IPS-18c (cell line): Measurements from ENCODE around the gene NOL4L.
"Not testable (repeated sequence)": the region's sequence is repeated elsewhere in the genome, so short reads cannot be mapped to it uniquely, and the experiment has no call there.

Experiments used
- H3K4me3 ChIP-seq: 2 replicates; pipeline ENCODE4 v1.7.0; 2013; ENCODE audit warnings: low read depth, mild to moderate bottlenecking, low read length, moderate library complexity; ENCODE audit not compliant: insufficient read depth
- H3K9me3 ChIP-seq: one replicate; pipeline ENCODE4 v1.6.1; 2013; ENCODE audit warnings: mild to moderate bottlenecking, low read length, moderate library complexity; ENCODE audit not compliant: control insufficient read depth, insufficient read depth

Gene NOL4L

DNA sequence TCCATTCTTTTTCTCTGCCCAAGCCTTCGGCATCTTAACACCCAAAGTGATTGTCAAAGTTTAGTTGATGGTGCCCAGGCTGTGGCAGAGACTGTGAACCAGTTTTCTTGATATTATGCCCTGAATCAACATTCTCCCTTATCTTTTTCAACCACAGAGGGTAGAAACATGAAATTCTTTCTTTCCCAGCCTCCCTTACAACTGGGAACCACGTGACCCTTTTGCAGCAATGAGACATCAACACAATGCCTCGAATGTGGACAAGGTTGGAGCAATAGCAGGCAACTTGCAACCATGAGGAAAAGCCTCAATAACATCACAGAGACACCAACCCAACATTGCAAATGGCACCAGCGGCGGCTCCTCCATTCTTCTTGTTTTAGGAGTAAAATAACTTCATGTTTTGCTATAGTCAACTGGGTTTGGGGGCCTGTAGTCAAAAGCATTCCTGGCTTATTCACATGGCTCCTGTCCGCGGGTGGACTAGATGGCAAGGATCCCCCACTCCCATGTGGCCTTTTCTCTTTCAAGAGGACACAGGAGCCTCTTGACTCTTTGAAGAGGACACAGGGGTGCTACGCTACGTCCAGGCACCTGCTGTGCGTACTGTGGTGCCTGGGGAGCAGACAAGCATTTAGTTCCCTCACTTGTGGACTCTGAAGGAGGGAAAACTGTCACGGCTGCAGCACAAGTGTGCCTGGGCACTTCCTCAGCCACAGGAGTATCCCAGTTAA is 90.5 kb downstream of the NOL4L start:
- Histone ChIP-seq H3K4me3 (no peak overlapping the region), H3K9me3 (no peaks in the 10 kb centered on the region)

DNA sequence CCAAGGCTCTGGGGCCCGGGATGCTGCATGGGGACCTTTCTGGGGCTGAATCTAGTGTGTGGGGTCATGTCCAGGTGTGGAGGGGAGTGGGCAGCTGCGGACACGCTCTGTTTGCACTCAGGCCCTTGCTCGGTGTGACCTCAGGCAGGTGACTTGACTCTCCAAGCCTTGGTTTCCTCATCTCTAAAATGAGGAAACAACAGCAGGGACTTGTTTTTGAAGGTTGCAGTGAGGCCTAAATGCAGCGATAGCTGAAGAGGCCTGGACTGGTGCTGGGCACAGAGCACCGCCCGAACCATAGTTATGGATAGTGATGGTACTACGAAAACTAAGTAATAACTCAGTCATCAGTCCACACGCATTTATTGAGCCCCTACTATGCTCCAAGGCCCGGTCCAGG is 91.8 kb downstream of the NOL4L start:
- Histone ChIP-seq H3K4me3 (no peak overlapping the region), H3K9me3 (no peaks in the 10 kb centered on the region)

DNA sequence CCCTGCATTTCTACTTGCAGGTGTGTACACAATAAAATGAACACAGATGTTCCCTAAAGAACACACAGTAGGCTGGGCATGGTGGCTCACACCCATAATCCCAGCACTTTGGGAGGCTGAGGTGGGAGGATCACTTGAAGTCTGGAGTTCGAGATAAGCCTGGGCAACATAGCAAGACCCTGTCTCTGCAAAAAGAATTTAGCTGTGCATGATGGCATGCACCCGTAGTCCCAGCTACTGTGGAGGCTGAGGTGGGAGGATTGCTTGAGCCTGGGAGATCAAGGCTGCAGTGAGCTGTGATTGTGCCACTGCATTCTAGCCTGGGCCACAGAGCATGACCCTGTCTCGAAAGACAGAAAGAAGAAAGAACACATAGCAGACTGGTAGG is 93.4 kb downstream of the NOL4L start:
- H3K9me3 ChIP-seq, H3K4me3 ChIP-seq: not testable (repeated sequence)

DNA sequence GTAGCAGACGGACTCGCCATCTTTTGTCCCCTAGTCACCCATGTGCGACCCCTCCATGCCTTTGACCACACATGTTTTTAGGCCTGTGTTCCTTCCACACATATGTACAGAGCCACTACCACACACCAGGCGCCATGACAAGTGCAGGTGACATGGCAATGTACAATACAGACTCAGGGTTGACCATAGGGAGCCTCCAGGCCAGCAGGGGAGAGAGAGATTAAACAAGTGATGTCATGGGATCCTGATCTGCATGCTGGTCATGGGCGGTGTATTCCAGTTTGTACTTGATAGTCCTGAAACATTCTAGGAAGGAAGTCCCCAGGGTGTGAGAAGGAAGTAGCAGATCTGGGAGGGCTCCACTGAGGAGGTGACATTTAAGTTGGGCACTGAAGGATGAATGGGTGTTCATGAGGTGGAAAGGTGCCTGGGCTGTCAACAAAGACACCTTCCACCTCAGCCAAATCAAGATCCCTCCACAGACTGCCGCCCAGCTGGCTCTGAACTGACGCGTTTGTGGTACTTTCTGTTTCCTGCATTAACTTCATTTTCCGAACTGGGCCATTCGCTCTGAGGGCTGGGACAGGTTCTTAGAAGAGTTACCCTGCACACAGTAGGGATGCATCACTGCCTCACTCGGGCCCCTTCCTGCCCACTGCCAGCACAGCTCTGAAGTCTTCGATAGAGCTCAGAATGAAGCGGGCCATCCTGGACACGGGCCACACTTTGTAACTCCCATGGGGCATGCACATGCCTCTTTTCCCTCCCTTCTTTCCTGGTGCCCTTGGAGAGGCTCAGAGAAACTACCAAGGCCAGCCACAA is 94.0 kb downstream of the NOL4L start:
- Histone ChIP-seq H3K9me3 (no peaks in the 10 kb centered on the region), H3K4me3 (no peak overlapping the region)

DNA sequence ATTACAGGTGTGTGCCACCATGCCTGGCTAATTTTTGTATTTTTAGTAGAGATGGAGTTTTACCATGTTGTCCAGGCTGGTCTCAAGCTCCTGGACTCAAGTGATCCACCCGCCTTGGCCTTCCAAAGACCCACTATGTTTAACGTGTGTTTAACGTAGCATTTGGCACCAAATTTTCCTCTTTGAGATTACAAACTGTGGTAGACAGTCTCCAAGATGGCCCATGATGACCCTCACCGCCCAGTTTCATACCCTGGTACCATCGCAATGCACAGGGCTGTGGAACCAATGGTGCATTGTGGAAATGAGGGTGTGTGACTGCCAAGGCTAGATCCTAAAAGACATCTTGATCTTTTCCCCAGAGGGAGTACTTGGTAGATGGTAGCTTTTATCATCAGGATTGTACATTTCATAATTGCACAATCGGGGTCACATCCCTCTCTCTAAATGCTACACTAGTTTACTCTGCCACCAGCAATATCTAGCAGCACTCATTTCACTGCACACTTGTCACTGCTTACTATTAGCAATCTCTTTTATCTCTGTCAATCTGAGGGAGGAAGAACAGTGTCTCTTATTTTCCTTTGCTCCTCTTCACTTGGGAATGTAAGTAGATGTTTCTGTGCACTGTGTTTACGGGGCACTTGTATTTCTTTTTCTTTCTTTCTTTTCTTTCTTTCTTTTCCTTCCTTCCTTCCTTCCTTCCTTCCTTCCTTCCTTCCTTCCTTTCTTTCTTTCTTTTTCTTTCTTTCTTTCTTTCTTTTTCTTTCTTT is 96.9 kb downstream of the NOL4L start:
- no peak overlapping the region for H3K4me3 ChIP-seq
- H3K9me3 ChIP-seq = no peaks in the 10 kb centered on the region

DNA sequence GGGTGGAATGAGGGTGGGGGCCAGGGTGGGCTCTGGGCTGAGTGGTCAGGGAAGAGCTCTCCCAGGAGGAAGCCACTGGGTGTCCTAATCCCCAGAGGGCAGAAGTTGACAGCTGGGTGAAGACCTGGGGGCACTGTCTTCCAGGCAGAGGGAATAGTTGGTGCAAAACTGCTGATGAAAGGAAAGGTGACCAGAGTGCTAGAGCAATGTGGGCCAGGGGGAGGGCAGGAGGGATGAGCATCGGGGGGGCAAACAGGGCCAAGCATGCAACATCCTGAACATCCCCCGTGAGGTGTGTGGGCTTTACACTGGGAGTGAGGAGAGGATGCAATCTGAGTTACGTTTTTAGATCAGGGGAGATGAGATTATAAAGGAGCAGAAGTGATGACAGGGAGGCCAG is 97.8 kb downstream of the NOL4L start:
- Histone ChIP-seq H3K4me3 (no peak overlapping the region), H3K9me3 (no peaks in the 10 kb centered on the region)

DNA sequence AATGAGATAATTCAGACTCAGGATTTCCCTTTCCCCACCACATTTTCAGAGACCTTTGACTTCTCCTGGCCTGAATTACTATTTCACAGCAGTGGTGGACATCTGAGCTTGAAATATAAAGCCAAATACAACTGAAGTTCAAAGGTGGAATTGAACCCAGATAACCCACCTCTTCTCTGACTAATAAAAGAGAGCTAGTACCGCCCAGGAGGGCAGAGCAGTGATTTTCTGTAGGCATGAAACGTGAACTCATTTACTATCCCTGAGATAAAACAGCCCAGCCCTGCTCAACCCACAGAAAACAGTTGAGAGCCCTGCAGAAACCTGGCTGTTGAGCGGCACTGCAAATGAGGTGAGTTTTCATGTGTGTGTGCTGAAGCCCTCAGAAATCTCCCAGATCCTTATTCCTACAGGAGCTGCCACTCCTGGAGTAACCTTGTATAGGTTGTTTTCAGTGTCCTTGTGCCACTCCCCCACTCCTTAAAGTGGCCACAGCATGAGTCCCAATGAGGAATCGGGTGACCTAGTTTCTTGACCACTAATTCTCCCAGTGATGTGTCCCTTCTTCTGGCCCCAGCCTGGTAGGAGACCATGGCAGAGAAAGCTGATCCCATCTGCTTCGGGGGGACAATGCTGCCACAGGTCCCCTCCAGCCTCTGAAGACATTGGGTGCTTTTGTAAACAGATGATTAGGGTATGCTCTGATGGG is 99.2 kb downstream of the NOL4L start:
- no peak overlapping the region for H3K4me3 ChIP-seq
- H3K9me3 ChIP-seq = no peaks in the 10 kb centered on the region

DNA sequence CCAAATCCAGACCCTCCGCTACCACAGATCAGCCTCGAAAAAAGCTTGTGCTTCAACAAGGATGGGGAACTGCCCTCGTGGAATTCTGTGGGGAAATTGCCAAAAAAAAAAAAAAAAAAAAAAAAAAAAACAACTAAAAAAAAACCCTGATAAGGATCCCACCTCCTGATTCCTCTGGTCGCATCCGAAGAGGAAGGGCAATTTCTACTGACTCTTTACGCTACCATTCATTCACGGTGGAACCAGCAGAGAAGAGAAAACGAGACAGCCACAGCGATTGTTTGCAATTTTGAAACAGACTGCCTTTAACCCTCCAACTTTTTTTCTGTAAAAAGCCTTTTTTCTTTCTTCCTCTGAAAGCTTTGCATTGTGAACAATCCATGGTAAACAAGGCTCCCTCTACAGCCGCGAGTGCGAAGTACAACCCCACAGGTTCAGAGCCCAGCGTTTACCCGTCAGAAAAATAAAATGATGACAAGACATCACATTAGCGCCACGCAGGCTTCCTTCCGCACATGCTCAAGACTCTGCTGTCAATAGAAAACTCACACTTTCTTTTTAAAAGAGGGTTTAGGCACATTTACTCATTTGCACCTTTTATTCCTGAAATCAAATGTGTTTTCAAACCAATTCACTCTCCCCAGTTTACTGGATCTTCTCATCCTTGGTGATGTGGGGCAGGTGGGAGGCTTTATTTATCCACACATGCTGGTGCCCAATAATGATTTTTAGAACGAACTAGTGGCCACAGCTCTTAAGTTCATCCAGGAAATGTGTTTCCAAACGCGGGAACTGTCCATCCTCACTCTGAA is 100.0 kb downstream of the NOL4L start:
- Histone ChIP-seq H3K9me3 (no peaks in the 10 kb centered on the region), H3K4me3 (peak overlapping the region; percentile 80)

DNA sequence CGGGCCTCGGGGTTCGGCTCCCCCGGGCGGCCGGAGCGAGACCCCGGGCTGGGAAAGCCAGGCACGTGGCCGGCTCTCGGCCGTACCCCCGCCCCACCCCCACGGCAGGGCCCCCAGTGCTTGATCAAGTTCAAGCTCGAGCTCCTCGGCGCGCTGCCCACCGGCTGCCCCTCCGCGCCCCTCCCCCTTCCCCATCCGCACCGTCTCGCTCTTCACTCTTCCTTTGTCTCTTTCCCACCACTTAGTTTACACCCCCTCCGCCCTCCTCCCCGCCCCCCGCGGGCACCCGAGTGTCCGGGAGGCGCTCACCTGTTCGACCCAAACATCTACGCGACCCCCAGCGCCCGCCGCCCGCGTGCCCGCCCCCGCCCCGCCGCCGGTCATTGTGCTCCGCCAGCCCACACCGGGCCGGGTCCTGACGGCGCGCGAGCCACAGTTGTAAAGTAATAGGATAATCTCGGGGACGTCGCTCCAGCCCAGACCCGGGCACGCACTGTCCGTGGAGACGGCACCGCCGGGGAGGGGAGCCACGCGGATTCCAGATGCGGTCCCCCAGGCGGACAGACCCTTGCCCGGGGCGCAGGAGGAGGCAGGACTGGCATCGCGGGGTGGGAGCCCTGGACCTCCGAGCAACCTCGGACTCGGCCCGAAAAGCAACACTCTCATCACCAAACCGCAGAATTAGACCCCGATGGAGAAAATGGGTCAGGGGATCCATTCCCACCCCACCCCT is 100.7 kb downstream of the NOL4L start:
- Histone ChIP-seq H3K9me3 (no peaks in the 10 kb centered on the region), H3K4me3 (peak overlapping the region; percentile 80)

DNA sequence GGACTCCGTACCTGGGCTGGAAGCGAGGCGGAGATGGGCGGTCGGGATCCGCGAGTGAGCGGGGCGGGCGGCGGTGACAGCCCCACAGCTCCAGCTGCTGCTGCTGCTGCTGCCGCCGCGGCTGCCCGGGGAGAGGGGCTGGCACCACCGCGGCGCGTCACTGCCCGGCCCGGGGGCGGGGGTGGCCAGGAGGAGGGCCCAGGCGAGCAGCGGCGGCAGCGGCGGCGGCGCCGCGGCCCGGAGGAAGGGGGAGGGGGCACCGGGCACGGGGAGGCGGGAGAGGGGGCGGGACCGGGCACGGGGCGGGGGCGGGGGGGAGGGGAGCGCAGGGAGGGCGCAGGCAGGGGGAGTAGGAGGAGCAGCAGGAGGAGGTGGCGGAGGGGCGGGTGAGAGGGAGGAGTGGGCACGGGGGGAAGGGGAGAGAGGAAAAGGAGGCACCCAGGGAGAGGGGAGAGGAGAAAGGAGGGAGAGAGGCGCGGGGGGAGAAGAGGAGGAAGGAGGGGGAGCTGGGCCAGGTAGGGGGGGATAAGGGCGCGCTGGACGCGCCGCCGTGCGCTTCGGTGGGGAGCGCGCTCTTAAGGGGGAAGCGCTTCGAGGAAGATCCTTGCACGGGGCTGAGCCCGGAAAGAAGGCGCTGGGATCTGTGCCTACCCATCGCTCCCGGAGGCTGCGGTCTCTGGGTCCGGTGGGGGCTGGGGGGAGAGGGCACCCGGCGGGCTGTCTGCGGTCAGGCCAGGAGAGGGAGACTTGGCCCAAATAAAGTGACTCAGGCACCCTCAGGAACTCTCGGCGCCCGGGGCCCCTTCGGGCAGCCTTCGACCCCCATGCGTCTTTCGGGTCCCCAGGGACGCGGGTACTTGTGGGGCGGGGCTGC is 101.5 kb downstream of the NOL4L start:
- peak overlapping the region; percentile 80 for H3K4me3 ChIP-seq
- H3K9me3 ChIP-seq = no peaks in the 10 kb centered on the region

DNA sequence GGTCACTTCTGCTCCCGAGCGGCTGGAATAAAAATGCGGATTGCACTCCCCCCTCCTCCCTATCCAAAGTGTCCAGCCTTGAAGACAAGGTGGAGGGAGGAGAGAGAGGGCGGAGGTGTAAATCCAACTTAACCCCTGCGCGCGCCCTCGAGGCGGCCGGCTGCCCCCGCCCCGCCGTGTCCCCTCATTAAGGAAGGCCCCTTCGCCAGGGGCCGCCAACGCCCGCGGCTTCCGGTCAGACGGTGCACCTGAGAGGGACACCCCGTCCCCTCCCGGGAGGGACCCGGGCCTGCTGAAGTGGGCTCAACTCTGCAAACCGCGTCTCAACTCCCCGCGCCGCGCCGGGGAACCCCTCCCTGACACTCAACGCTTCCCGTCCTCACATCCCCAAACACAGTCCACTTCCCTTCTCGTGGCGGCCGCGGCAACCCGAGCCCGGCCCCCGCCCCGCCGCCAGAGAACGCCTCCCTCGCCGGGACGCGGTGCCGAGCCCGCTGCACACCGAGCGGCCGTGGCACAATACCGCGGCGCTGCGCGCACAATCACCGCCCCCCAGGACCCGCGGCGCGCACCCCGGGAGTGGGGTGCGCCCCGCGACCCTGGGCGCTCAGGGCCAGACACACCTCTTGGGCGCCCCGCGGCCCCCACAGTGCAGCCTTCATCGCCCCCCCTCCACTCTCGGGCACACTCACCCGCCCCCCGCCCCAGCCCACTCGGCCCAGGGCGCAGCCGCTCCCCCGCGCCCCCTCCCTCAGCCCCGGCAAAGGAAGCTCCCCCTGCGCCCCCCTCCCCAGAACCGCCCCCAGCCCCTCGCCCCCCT is 102.5 kb downstream of the NOL4L start:
- Histone ChIP-seq H3K4me3 (peak overlapping the region; percentile 81), H3K9me3 (no peaks in the 10 kb centered on the region)

DNA sequence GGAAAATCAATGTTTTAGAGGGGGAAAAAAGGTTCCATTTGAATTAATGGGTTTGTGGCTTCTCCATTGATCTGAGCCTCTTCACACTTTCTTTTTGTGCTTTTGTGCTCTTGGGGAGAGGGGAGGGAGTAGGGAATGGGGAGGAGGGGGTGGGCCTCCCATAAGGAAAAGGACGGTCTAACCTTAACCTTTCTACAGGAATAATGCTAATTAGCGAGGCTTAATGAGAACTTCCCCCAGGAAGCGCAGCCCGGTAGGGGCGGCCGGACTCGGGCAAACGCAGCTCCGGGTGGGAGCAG is 103.0 kb downstream of the NOL4L start:
- H3K9me3 ChIP-seq = no peaks in the 10 kb centered on the region
- peak overlapping the region; percentile 81 for H3K4me3 ChIP-seq

DNA sequence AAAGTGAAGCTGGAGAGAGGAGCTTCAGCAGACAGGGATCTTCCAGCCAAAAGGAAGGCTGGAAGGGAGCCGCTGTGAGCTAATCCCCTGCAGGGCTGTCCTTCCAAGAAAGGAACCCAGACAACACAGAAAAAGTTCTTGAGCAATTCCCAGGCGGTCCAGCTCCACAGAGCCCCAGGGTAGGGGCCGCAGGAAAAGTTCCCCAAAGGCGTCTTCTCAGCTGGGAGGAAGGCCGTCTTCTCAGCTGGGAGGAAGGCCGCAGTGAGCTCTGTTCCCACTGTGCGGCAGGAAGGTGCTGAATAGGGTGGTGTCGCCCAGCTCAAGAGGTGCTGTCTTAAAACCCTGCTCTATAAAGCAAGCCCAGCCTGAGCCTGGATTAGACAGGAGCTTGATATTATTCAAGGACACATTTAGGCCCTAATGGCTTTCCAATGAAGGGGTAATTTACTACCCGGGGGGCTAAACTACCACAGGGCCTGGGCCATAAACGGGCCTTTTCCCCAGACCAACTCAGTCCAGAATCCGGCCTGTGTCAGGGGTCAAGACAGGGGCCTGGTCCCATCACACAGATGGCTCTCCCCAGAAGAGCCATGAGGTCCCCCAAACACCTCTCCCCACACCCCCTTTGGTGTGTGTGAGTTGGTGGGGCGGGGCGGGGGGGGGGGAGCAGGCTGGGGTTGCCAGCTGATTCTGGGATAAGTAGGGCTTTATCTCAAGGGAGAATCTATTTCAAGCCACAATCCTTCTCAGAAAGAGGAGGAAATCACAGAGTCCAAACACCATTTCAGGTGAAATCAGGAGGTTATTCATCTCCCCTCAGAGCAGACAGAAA is 103.6 kb downstream of the NOL4L start:
- Histone ChIP-seq H3K9me3 (no peaks in the 10 kb centered on the region), H3K4me3 (peak overlapping the region; percentile 20; the same call in 1 of the 2 replicates)
